ENCODE data around the gene SMYD3. TPM values are rescaled to one million over a fixed set of nuclear protein-coding genes. Genes with fewer than 3 reads are reported as not detected.

SMYD3 gene
- total and polyA plus RNA-seq, 2 of the 4 experiments (the other 2 are of a cell fraction): 26.5 to 37.6 TPM

DNA sequence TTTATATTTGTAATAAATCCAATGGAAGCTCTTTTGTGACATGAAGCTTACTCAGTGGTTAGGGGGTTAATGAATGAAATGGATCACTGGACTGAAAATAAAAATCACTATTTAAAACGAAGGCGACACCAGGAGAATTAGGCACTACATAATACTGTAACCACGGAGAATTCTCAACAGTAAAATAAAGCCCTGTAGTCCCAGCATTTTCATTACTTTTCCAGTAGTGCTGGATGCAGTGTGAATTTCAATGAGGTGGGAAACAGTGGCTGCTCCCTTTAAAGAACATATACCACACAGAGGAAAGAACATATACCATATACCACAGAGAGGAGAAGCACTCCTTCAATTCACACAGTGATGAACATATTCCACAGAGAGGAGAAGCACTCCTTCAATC is 275.0 kb downstream of the SMYD3 start:
- Histone ChIP-seq H3K4me2 (ENCODE audit: low read depth, low read length) (no peak overlapping the region), H3K27me3 (ENCODE audit: control insufficient read depth, insufficient read depth, low read length) (no peaks in the 10 kb centered on the region), H3K36me3 (ENCODE audit: control insufficient read depth, insufficient read depth, low read length) (no peaks in the 10 kb centered on the region), H4K8ac (ENCODE audit: low read depth in 2 of 2, low read length in 2 of 2) (no peak overlapping the region), H3K4me1 (ENCODE audit: control insufficient read depth, insufficient read depth, low read length) (no peaks in the 10 kb centered on the region), H3K27ac (ENCODE audit: insufficient read depth, low read length) (no peak overlapping the region), H2BK20ac (ENCODE audit: low read depth, low read length) (no peak overlapping the region), H4K91ac (ENCODE audit: insufficient read depth, low read depth, low read length) (no peak overlapping the region), H2AFZ (replicated peaks; ENCODE audit: low read length, poor library complexity) (no peak overlapping the region), H2BK5ac (ENCODE audit: low read depth, low read length, poor library complexity, severe bottlenecking) (no peak overlapping the region), H2BK120ac (ENCODE audit: low read depth, low read length) (no peak overlapping the region), H2AK5ac (ENCODE audit: low read depth, low read length) (no peak overlapping the region), H3K14ac (replicated peaks; ENCODE audit: low read depth, low read length) (no peak overlapping the region), H3K79me1 (ENCODE audit: low read depth in 1 of 2, low read length in 2 of 2) (peaks cover 0 to 2% of the 10 kb centered on the region in 2 experiments; a peak in 1 of 4 replicates), H3K9ac (ENCODE audit: low read depth, low read length) (no peak overlapping the region), H2AK9ac (replicated peaks; ENCODE audit: low read depth, low read length, poor library complexity) (no peak overlapping the region), H3K23ac (ENCODE audit: low read depth, low read length) (no peak overlapping the region), H2BK15ac (ENCODE audit: low read depth, low read length) (no peak overlapping the region), H3K4me3 (ENCODE audit: insufficient read depth, low read depth, low read length) (no peak overlapping the region), H3K9me3 (ENCODE audit: control insufficient read depth, insufficient read depth, low read length) (no peaks in the 10 kb centered on the region), H3K56ac (ENCODE audit: extremely low read depth, insufficient read depth, low read length) (no peak overlapping the region), H4K5ac (ENCODE audit: low read depth, low read length) (no peak overlapping the region), H4K20me1 (ENCODE audit: insufficient read depth, low read length) (no peaks in the 10 kb centered on the region), H3K4ac (ENCODE audit: low read depth, low read length) (no peak overlapping the region), H3K18ac (ENCODE audit: low read depth, low read length) (no peak overlapping the region), H3K9me1 (ENCODE audit: insufficient read depth, low read length) (no peaks in the 10 kb centered on the region; the same call in 1 of the 2 replicates)
- TF ChIP-seq POLR2A (IDR thresholded peaks at IDR 0.05; ENCODE audit: low read depth, low read length) (no peak), MAZ (IDR thresholded peaks at IDR 0.05; ENCODE audit: borderline replicate concordance, low read depth, low read length) (no peak), RCOR1 (IDR thresholded peaks at IDR 0.05; ENCODE audit: insufficient replicate concordance, low read length) (no peak), RAD21 (IDR thresholded peaks at IDR 0.05; ENCODE audit: low read length) (no peak), SMC3 (IDR thresholded peaks at IDR 0.05; ENCODE audit: low read depth, low read length) (no peak), MAFK (IDR thresholded peaks at IDR 0.05; ENCODE audit: low read depth, low read length) (no peak), RFX5 (IDR thresholded peaks at IDR 0.05; ENCODE audit: low read depth, low read length) (no peak), NFE2L2 (IDR thresholded peaks at IDR 0.05; ENCODE audit: low read depth, low read length) (no peak), MXI1 (IDR thresholded peaks at IDR 0.05; ENCODE audit: borderline replicate concordance, low read depth, low read length) (no peak), BHLHE40 (IDR thresholded peaks at IDR 0.05; ENCODE audit: low read depth, low read length) (no peak), CEBPB (IDR thresholded peaks at IDR 0.05; ENCODE audit: low read depth, low read length) (no peak), FOS (IDR thresholded peaks at IDR 0.05; ENCODE audit: low read depth, low read length) (no peak), CHD1 (IDR thresholded peaks at IDR 0.05; ENCODE audit: low read depth, low read length) (no peak)
- TF ChIP-seq, protein P1, sequence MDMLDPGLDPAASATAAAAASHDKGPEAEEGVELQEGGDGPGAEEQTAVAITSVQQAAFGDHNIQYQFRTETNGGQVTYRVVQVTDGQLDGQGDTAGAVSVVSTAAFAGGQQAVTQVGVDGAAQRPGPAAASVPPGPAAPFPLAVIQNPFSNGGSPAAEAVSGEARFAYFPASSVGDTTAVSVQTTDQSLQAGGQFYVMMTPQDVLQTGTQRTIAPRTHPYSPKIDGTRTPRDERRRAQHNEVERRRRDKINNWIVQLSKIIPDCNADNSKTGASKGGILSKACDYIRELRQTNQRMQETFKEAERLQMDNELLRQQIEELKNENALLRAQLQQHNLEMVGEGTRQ (IDR thresholded peaks at IDR 0.05; ENCODE audit: low read depth, low read length): no peak
- TF ChIP-seq, protein P2, sequence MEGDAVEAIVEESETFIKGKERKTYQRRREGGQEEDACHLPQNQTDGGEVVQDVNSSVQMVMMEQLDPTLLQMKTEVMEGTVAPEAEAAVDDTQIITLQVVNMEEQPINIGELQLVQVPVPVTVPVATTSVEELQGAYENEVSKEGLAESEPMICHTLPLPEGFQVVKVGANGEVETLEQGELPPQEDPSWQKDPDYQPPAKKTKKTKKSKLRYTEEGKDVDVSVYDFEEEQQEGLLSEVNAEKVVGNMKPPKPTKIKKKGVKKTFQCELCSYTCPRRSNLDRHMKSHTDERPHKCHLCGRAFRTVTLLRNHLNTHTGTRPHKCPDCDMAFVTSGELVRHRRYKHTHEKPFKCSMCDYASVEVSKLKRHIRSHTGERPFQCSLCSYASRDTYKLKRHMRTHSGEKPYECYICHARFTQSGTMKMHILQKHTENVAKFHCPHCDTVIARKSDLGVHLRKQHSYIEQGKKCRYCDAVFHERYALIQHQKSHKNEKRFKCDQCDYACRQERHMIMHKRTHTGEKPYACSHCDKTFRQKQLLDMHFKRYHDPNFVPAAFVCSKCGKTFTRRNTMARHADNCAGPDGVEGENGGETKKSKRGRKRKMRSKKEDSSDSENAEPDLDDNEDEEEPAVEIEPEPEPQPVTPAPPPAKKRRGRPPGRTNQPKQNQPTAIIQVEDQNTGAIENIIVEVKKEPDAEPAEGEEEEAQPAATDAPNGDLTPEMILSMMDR (conservative IDR thresholded peaks at IDR 0.05; ENCODE audit: low read depth, low read length): no peak
- TF ChIP-seq, protein P3, sequence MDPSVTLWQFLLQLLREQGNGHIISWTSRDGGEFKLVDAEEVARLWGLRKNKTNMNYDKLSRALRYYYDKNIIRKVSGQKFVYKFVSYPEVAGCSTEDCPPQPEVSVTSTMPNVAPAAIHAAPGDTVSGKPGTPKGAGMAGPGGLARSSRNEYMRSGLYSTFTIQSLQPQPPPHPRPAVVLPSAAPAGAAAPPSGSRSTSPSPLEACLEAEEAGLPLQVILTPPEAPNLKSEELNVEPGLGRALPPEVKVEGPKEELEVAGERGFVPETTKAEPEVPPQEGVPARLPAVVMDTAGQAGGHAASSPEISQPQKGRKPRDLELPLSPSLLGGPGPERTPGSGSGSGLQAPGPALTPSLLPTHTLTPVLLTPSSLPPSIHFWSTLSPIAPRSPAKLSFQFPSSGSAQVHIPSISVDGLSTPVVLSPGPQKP (IDR thresholded peaks at IDR 0.05; ENCODE audit: borderline replicate concordance, low read depth, low read length): no peak
- no CpG with 5 or more reads among the region's 3 CpGs for WGBS, 2 experiments (ENCODE audit: extremely low coverage in 2 of 2, insufficient read length in 1 of 2)
- BruUV-seq (replicated peaks): no TSS peak
- DNase-seq: no peak
- intact Hi-C loops (cut with micrococcal nuclease) (no loop called here), dilution Hi-C loops (cut with HindIII; ENCODE audit: low sequenced_read_pairs, unreplicated experiment) (no loop called here), in situ Hi-C loops (cut with MboI; ENCODE audit: low sequenced_read_pairs) (no loop called here)
- ChIA-PET POLR2A (ENCODE audit: unreplicated experiment) (no interaction called here), CTCF (no interaction called here)
- no peak for ATAC-seq (ENCODE audit: low read depth)
